BLaER1 treated with 17β-estradiol and CSF1 and Interleukin-3, amounts not matched to agents 10 nM and 100 nM (cell line): ENCODE measurements around the gene SYTL4.
A peak's percentile ranks its signal among the peaks of the same experiment; 100 is the strongest.
"Not testable (repeated sequence)": the region's sequence is repeated elsewhere in the genome, so short reads cannot be mapped to it uniquely, and the experiment has no call there.

Experiments
- H3K27ac ChIP-seq, 11 experiments: shearing (Covaris generic); formaldehyde crosslinking; 2 replicates each; pipeline ENCODE4 v1.8.1; 2022
- H3K27me3 ChIP-seq, 11 experiments: shearing (Covaris generic); formaldehyde crosslinking; 2 replicates each; pipeline ENCODE4 v1.8.1; 2022
- H3K36me3 ChIP-seq, 11 experiments: shearing (Covaris generic); formaldehyde crosslinking; 2 replicates each; pipeline ENCODE4 v1.8.1; 2022
- H3K4me1 ChIP-seq, 10 experiments: shearing (Covaris generic); formaldehyde crosslinking; 2 replicates each; pipeline ENCODE4 v1.8.1; 2022
- H3K4me2 ChIP-seq, 11 experiments: shearing (Covaris generic); formaldehyde crosslinking; 2 replicates each; pipeline ENCODE4 v1.8.1; 2022
- H3K4me3 ChIP-seq, 10 experiments: shearing (Covaris generic); formaldehyde crosslinking; 2 replicates each; pipeline ENCODE4 v1.8.1; 2022
- H3K9ac ChIP-seq, 11 experiments: shearing (Covaris generic); formaldehyde crosslinking; 2 replicates each; pipeline ENCODE4 v1.8.1; 2022
- H3K9me3 ChIP-seq, 11 experiments: shearing (Covaris generic); formaldehyde crosslinking; replicated peaks in 1 of 11; 2 replicates each; pipeline ENCODE4 v1.8.1; 2022
- H4K20me1 ChIP-seq, 11 experiments: shearing (Covaris generic); formaldehyde crosslinking; 2 replicates each; pipeline ENCODE4 v1.8.1; 2022
- Cebpa-rat ChIP-seq, 11 experiments: shearing (Covaris generic); IDR thresholded peaks; 2 replicates each; pipeline ENCODE4 v1.8.1; 2022

Gene SYTL4

DNA sequence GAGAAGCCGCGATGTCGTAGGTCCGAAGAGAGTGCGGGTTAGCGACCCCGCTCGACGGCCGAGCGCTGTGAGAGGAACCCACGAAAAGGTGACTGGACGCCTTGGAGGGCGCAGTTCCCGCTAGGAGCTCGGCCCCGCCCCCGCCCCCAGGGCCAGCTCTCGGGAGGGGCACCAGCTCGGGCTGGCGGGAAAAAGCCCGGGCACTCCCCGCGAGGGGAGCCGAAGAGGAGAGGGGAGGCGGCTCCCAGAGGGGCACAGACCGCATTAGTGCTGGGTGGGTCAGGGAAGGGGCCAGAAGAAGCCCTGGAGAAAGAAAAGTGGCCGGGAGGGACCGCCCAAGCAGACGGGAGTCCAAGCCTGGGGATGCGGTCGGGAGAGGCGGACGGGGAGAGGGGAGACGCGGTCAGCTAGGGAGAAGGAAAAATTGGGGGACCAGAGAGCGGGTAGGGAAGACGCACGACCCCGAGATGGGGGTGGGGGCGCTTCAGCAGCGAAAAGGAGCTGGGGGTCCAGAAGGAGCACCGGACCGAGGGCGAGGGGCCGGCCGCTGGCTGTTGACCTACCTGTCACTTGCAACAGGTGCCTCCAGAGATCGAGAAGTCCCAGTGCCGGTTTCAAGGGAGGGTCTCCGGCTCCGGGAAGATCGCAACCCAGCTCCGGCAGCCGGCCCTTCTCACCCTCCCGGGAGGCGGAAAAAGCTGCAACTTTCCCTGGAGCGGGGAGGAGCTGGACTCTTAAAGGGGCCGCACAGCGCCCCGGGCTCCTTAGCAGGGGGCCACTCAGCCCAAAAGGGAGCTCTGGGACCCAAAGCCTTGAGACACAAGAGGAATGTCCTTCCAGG, at the start of gene SYTL4:
TSS of gene SYTL4 (minus strand) at position 681 of the 841 bp plus-strand sequence. CDS start 30,084 bp downstream, outside the sequence.
- Histone ChIP-seq H3K9me3 (peaks cover 4 to 14% (median 11%) of the 10 kb centered on the region in 11 experiments; a peak in 12 of 22 replicates), H3K36me3 (no peaks in the 10 kb centered on the region), H3K27me3 (no peaks in the 10 kb centered on the region), H4K20me1 (no peaks in the 10 kb centered on the region), H3K9ac (no peak within 1 kb of the TSS), H3K27ac (no peak within 1 kb of the TSS), H3K4me3 (no peak within 1 kb of the TSS), H3K4me1 (no peaks in the 10 kb centered on the region), H3K4me2 (no peak within 1 kb of the TSS)
- TF ChIP-seq Cebpa-rat (IDR thresholded peaks at IDR 0.05) = no peak

DNA sequence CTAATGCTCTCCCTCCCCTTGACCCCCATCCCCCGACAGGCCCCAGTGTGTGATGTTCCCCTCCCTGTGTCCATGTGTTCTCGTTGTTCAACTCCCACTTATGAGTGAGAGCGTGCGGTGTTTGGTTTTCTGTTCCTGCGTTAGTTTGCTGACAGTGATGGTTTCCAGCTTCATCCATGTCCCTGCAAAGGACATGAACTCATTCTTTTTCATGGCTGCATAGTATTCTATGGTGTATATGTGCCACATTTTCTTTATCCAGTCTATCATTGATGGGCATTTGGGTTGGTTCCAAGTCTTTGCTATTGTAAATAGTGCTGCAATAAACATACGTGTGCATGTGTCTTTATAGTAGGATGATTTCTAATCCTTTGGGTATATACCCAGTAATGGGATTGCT, 37.5 kb upstream of the SYTL4 start:
- H4K20me1 ChIP-seq, H3K27ac ChIP-seq, H3K4me3 ChIP-seq, H3K27me3 ChIP-seq, H3K4me1 ChIP-seq, H3K9ac ChIP-seq, H3K9me3 ChIP-seq, H3K4me2 ChIP-seq, H3K36me3 ChIP-seq: not testable (repeated sequence)

DNA sequence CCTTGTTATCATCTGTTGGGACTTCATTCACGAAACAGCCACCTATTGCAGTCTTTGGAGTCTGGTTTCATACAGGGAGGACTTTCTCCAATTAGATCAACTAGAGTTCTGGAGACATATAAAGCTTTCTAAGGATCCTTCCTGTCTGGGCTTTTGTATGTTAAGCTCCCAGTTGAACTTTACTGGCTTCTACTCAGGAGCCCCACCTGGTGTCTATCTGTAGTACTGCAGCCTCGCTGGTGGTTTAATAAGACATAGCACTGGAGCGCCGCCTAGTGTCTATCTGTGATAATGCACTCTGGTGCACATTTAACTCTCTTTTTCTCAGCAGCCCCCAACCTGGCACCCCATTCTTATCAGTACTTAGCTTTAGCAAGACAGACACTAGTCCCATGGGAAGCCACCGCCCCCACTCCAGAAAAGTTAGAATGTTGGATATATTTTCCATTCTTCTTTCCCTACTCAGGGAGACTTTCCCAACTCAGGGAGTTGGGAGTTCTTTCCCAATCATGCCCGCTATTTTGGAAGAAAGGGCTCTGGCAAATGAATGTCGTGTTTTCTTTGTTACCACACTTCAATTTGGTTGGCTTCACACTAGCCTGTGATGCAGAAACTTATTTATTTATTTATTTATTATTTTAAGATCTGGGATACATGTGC, 36.9 kb upstream of the SYTL4 start:
- Histone ChIP-seq H3K9me3 (no peaks in the 10 kb centered on the region), H3K27ac (no peak overlapping the region), H3K4me1 (no peaks in the 10 kb centered on the region), H3K27me3 (no peaks in the 10 kb centered on the region), H3K36me3 (no peaks in the 10 kb centered on the region), H3K9ac (no peak overlapping the region), H4K20me1 (no peaks in the 10 kb centered on the region), H3K4me2 (no peak overlapping the region), H3K4me3 (no peak overlapping the region)
- no peak for TF ChIP-seq Cebpa-rat (IDR thresholded peaks at IDR 0.05)

DNA sequence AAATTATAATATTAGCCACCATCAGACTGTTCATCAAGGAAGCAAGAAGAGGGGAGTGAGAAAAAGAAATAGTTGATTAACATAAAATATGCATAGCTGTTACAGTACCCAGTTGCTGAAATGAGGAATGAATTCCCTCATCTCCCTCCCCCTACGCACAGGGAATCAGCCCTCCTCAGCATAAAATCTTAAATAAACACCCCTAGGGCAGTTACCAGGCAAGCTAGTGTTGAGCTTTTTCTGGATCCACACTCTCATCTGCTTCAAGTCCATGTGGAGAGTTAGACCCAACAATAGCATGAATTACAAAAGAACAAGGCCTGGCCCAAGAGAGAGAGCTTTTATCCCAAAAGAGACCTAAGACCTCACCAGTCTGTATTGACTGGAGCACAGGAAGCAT, 19.0 kb upstream of the SYTL4 start:
- H3K9me3 ChIP-seq = no peaks in the 10 kb centered on the region
- H3K4me1 ChIP-seq = 0 out of 20 replicates have a peak, but pooled peaks cover 0 to 8% (median 0%) of the 10 kb centered on the region in 10 experiments
- no peak overlapping the region for H3K27ac ChIP-seq
- H3K36me3 ChIP-seq = no peaks in the 10 kb centered on the region
- no peak overlapping the region for H3K4me3 ChIP-seq
- H3K9ac ChIP-seq = no peak overlapping the region
- H4K20me1 ChIP-seq = no peaks in the 10 kb centered on the region
- H3K27me3 ChIP-seq = peaks cover 0 to 5% (median 0%) of the 10 kb centered on the region in 11 experiments; a peak in 2 of 22 replicates
- TF ChIP-seq Cebpa-rat (IDR thresholded peaks at IDR 0.05) = no peak
- H3K4me2 ChIP-seq = no peak overlapping the region

DNA sequence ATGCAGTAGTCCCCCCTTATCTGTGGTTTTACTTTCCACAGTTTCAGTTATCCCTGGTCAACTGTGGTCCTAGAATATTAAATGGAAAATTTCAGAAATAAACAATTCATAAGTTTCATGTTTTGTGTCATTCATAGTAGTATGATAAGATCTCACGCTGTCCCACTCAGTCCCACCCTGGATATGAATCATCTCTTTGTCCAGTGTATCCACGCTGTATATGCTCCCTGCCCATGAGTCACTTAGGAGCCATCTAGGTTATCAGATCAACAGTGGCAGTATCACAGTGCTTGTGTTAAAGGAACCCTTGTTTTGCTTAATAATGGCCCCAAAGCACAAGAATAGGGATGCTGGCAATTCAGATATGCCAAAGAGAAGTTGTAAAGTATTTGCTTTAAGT, 16.2 kb upstream of the SYTL4 start:
- Histone ChIP-seq H3K4me2 (no peak overlapping the region), H3K9ac (no peak overlapping the region), H3K4me3 (no peak overlapping the region)

DNA sequence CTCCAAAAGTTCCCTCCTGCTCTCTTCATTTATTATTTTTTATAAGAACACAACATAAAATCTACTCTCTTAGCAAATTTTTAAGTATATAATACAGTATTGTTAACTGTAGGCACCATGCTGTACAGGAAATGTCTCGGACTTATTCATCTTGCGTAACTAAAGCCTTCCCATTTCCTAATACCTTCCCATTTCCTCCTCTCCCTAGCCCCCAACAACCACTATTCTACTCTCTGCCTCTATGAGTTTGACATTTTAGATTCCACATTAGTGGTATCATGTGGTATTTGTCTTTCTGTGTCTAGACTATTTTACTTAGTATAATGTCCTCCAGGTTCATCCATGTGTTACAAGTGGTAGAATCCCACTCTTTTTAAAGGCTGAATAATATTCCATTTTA, 15.8 kb upstream of the SYTL4 start:
- Histone ChIP-seq H3K4me1 (0 out of 20 replicates have a peak, but pooled peaks cover 0 to 8% (median 0%) of the 10 kb centered on the region in 10 experiments), H3K27me3 (peaks cover 0 to 6% (median 0%) of the 10 kb centered on the region in 11 experiments; a peak in 2 of 22 replicates), H3K36me3 (no peaks in the 10 kb centered on the region), H3K27ac (no peak overlapping the region), H3K9ac (no peak overlapping the region), H3K4me3 (no peak overlapping the region), H3K4me2 (peak overlapping the region in 1 of 11 experiments; percentile 26; a peak in 2 of 22 replicates), H4K20me1 (no peaks in the 10 kb centered on the region), H3K9me3 (no peaks in the 10 kb centered on the region)
- TF ChIP-seq Cebpa-rat (IDR thresholded peaks at IDR 0.05) = no peak

More for the DNA sequence above, 16.2 kb upstream of the SYTL4 start:
- Histone ChIP-seq H3K9me3 (no peaks in the 10 kb centered on the region), H3K27ac (no peak overlapping the region), H4K20me1 (no peaks in the 10 kb centered on the region), H3K4me1 (0 out of 20 replicates have a peak, but pooled peaks cover 0 to 8% (median 0%) of the 10 kb centered on the region in 10 experiments), H3K36me3 (no peaks in the 10 kb centered on the region), H3K27me3 (peaks cover 0 to 6% (median 0%) of the 10 kb centered on the region in 11 experiments; a peak in 2 of 22 replicates)
- TF ChIP-seq Cebpa-rat (IDR thresholded peaks at IDR 0.05) = no peak

DNA sequence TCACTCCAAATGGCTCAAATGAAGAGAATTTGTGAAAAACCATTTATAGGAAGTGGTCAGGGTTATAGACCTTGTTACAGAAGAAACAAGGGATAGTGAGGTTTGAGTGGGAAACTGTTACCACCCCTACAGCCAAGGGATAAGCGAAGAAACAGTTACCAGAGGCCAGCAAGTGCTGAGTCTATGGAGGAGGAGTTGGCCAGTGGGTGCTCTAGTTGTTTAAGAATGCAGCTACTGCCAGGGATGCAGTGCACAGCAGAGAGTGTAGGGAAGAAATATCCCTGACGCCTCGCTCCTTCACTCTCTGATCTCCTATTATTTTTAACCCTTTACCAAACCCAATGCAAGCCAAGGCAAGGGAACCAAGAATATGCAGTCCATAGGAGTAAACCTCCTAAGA, 15.2 kb upstream of the SYTL4 start:
- no peak overlapping the region for H3K27ac ChIP-seq

DNA sequence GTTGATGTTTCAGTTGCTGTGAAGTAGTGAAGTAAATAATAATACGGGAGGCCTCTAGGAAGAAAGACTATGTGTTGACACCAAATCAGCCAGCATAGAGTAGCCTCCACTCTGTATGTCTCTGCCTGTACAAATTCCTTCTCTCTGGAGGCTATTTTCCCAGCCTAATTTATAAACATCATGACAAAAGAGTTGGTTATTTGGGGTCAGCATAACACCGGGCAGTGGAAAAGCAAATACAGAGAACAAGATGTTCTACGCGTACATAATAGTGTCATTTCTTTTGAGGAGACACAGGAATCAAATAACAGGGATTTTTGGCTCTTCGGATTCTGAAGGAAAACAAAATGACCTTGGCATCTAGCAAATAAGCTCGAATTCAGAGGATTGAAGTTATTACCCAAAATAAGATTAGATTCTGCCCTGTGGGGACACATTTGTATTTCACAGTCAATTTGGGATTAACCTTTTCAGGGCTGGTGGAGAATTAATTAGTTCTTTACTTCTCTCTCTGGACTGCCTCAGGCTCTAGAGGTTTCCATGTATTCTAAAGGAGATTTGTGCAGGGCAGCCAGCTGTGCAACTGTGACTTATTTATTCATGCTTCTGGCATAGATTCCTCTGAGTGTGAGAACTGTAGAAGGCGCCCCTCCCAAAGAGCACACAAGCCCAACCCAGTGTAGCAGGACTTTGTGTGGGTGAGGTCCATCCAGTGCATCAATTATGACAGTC, 14.1 kb upstream of the SYTL4 start:
- H3K27me3 ChIP-seq = peaks cover 0 to 6% (median 0%) of the 10 kb centered on the region in 11 experiments; a peak in 2 of 22 replicates
- H3K4me1 ChIP-seq = 0 out of 20 replicates have a peak, but pooled peaks cover 0 to 8% (median 0%) of the 10 kb centered on the region in 10 experiments
- H3K4me2 ChIP-seq = no peak overlapping the region
- H3K4me3 ChIP-seq = no peak overlapping the region
- no peak overlapping the region for H3K9ac ChIP-seq
- no peak overlapping the region for H3K27ac ChIP-seq
- TF ChIP-seq Cebpa-rat (IDR thresholded peaks at IDR 0.05) = no peak
- H3K36me3 ChIP-seq = no peaks in the 10 kb centered on the region
- H4K20me1 ChIP-seq = no peaks in the 10 kb centered on the region
- H3K9me3 ChIP-seq = no peaks in the 10 kb centered on the region

More for the DNA sequence above, 15.2 kb upstream of the SYTL4 start:
- Histone ChIP-seq H4K20me1 (no peaks in the 10 kb centered on the region), H3K4me3 (no peak overlapping the region), H3K4me2 (no peak overlapping the region; a peak in 1 of 22 replicates), H3K36me3 (no peaks in the 10 kb centered on the region), H3K9me3 (no peaks in the 10 kb centered on the region), H3K4me1 (0 out of 20 replicates have a peak, but pooled peaks cover 0 to 8% (median 0%) of the 10 kb centered on the region in 10 experiments), H3K9ac (no peak overlapping the region), H3K27me3 (peaks cover 0 to 6% (median 0%) of the 10 kb centered on the region in 11 experiments; a peak in 2 of 22 replicates)
- no peak for TF ChIP-seq Cebpa-rat (IDR thresholded peaks at IDR 0.05)

DNA sequence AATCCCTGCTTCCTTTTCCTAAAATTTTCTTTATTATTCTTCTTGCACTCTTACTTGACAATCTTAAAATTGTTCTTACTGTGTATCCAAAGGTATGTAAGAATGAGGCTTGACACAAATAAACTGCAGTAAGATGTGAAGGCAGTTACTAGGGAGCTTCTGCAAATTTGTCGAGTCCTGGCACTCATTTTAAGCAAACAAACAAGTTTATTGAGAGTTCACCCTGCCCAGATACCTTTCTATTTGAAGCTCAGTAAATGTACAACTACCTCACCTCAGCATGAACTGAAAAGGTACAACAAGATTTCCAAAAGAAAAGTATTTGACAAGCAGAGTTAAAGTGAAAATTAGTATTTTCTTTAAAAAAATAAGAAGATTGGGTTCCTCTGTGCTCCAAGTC, 13.3 kb upstream of the SYTL4 start:
- no peaks in the 10 kb centered on the region for H3K36me3 ChIP-seq
- H3K9me3 ChIP-seq = no peaks in the 10 kb centered on the region
- TF ChIP-seq Cebpa-rat (IDR thresholded peaks at IDR 0.05) = no peak
- 0 out of 20 replicates have a peak, but pooled peaks cover 0 to 8% (median 0%) of the 10 kb centered on the region in 10 experiments for H3K4me1 ChIP-seq
- H3K9ac ChIP-seq = no peak overlapping the region
- peaks cover 0 to 6% (median 0%) of the 10 kb centered on the region in 11 experiments; a peak in 2 of 22 replicates for H3K27me3 ChIP-seq
- no peak overlapping the region for H3K4me3 ChIP-seq
- H3K27ac ChIP-seq = no peak overlapping the region
- H3K4me2 ChIP-seq = no peak overlapping the region
- H4K20me1 ChIP-seq = no peaks in the 10 kb centered on the region
